NCI-H2029 treated with DMSO at 0.1 percent for 48 hours (cell line): ENCODE results near the gene SLC1A2.

Source experiments
- DNase-seq: peaks from one replicate; lab custom pipeline; 2025; lab: John Stamatoyannopoulos, UW

Gene SLC1A2

DNA sequence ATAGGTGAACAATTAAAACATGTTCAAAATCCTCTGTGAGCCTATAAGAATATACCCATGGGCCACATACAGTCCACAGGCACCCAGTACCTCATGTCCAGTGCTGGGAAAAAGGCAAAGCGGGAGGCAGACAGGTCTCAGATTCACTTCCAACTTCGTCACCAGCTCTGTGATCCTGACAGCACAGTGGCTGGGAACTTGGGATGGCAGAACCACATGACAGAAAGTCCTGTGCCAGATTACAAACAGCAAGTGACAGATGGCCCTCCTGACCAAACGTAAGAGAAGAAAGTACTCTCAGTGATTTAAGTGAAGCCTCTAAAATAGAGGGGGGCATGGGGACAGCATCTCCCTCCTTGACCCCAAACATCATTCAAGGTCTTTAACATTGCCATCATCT lies 5.8 kb downstream of the SLC1A2 start:
- no peak for DNase-seq

- DNase-seq, result no peak
Observed at GRCh38 chr11:35412285-35412684, 7.1 kb downstream of the SLC1A2 start.

GRCh38 chr11:35407041-35407440 lies 12.3 kb downstream of the SLC1A2 start:
- no peak for DNase-seq

- DNase-seq, result no peak
Observed at GRCh38 chr11:35404388-35404775, 15.0 kb downstream of the SLC1A2 start.

GRCh38 chr11:35403765-35404387 lies 15.5 kb downstream of the SLC1A2 start:
- DNase-seq, result peak; percentile 40

GRCh38 chr11:35402751-35403660 lies 16.4 kb downstream of the SLC1A2 start:
- DNase-seq, result no peak

DNA sequence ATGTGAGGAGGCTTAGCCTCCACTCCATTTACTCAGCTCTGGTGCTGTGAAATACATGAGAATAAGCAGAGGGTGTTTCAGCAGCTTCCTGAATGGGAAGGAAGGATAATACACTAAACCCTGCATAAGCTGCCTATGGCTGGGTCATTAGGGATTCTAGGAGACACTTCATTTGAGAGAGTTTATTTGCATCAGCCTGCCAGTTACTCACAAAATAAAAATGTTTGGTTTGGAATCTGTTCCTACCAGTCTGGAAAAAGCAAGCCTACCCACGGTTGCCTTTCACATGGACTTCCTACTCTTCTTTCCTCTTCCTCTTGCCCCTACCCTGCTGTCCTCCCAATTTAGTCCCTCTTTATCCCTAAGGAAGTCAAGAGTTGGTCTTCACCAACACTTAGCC lies 20.5 kb downstream of the SLC1A2 start:
- no peak for DNase-seq

DNA sequence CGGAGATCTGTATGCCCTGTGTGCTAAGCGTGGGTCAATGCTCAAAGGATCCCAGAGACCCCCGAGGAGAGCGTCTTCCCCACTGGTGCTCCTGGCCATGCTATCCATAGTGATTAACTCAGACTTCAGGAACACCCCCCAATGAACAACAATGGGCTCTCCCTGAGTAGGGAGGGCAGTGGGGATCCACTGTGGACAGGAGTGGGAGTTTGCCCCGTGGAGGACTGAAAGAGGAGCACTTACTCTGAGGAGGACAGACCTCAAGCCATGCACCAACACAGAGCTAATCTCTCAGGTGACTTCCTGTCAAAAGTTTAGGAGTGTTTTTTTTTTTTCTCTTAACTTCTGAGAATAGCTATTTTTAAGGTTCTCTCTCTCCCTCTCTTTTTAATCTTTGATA lies 24.4 kb downstream of the SLC1A2 start:
- no peak for DNase-seq

GRCh38 chr11:35393098-35393497 lies 26.3 kb downstream of the SLC1A2 start:
- DNase-seq, result no peak

DNA sequence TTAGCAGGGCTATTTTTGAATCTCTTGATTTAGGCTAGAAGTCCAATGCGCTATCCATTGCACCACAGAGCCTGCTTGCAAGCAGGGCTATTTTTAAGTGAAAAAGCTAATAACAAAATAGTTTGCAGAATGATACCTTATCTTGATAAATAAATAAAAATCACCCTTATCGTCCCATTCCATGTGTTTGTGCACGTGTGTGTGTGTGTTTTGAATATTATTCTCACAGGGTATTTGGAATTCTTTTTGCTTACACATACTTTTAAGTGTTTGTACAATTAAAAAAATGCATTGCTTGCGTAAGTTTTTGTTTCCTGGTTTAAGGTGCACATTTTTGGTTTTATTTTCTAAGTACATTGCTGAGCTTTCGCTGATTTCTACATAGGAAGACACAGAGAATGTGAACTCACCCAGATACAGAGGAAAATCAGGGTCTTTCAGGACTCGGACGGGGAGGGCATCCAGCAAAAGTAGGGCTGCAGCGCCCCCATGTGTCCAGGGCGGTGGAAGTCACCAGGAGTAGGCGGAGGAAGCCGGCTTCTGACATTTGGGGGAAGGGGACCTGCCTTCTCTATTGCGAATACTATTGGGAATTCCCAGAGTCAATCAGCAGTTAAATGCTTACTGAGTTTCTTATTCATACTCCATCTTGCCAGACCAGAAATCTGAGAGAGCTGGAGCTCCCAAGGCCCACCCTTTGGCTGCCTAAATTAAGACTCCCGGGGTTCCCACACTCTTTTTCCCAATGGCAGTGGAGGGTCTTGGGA lies 27.3 kb downstream of the SLC1A2 start:
- DNase-seq, result peak; percentile 56

DNA sequence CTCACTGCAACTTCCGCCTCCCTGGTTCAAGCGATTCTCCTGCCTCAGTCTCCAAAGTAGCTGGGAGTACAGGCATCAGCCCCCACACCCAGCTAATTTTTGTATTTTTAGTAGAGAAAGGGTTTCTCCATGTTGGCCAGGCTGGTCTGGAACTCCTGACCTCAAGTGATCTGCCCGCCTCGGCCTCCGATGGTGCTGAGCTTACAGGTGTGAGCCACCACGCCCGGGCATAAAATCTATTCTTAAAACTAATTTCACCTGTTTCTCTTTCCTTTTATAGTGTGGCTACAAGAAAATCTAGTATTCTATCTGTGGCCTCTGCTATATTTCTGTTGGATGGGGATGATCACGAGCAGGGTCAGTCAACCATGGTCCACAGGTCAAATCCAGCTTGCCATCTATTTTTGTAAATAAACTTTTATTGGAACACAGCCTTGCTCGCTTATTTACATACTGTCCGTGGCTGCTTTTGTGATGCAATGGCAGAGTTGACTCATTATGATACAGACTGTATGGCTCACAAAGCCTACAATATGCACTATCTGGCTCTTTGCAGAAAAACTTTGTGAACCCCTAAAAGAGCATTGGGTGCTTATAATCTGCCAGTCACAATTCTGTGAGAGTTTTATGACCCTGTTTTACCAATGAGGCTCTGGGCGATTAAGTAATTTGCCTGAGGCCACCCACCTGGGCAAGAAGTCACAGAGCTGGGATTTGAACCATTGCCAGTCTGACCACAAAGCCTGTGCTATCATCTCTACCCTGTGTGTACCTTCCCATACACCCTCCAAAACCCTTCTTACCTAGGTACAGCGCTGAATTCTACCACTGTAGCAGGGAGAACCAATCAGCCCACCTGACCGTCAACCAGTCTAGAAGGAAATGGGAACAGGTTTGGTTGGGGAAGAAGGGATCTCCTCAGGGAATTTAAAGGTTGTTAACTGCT lies 28.3 kb downstream of the SLC1A2 start:
- peak; percentile 62 for DNase-seq

- peak; percentile 38 for DNase-seq
Observed at GRCh38 chr11:35389897-35390465, 29.4 kb downstream of the SLC1A2 start.

DNA sequence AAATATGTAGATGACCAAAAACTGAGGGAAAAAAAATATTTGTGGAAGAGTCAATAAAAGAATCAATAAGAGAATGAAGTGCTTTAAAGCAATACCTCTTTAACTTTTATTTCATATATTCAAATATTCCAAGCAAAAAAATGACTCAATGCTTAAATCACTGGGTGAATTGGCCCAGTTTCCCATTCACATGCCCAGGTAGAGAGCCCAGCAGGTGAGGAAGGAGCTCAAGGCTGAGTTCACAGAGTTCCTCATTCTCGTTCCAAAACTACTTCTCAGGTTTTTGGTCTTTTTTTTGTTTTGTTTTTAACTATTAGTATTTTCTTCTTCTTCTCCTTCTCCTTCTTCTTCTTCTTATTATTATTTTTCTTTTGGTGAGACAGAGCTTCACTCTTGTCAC lies 30.2 kb downstream of the SLC1A2 start:
- no peak for DNase-seq

DNA sequence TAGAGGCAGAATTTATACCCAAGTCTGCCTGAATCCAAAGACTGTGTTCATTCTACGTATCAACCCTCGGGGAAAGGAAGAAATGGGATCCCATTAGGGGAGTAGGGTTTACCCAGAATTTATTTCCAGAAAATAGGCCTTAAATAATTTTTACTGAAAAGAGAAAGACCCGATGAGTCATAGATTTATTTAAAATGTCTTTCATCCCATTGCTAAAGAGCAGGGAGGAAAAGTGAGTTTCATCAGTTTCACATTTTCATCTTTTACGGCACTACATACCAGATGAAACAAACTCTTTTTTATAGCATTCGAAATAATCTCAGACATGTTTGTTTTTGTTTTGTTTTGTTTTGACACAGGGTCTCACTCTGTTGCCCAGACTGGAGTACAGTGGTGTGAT lies 31.3 kb downstream of the SLC1A2 start:
- no peak for DNase-seq

GRCh38 chr11:35387111-35387982 lies 32.0 kb downstream of the SLC1A2 start:
- no peak for DNase-seq

DNA sequence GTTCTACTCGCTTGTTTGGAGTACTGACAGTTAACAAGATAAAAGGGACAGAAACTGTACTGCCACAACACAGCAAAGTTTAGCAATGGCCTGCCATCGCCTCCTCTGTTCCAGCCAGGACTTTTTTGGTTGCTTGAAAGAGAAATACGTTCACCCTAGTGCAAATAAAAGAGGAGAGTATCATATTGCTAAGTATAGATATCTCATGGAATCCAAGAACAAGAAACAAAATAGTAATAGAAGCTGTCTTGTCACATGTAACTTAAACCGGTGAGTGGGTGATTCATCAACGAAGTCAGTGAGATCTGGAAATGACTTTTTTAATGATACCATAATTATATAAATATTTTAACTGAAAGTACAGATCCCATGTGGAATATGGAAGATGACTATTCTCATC lies 35.4 kb downstream of the SLC1A2 start:
- DNase-seq, result no peak

GRCh38 chr11:35381709-35382322 lies 37.5 kb downstream of the SLC1A2 start:
- DNase-seq, result no peak

DNA sequence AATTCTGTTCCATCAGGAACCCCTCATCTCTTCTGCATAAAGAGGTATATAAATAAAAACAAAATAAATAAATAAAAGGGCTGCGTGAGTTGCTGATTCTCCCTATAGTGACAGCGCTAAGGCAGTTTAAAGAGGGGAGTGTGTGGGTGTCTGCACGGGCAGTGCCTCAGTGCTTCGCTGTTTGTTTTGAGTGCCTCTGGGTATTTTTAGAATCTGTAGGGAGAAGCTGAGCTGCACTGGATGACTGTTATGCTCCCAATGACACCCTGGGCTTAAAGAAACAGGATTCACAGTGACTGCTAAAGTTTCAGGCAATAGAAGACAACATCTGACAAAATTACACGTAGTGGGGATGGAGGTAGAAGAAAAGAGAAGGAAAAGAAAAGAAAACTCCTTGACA lies 38.8 kb downstream of the SLC1A2 start:
- DNase-seq, result no peak

DNA sequence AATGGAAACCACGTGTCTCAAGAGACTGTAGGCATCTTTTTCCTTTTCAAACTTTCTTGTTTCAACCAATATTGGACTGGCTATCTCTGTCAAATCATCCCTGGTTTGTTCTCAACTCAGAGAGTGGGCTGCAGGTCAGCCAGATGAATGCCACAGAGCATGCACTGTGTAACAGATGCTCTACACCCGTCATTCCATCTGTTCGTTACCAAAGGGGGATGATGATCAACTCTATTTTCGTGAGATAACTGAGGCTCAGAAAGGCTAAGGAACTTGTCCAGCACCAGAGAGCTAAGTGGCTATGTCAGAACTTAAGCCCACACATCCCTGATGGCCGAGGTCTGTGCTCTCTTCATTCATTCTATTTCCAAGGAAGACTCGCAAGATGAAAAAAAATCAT lies 42.1 kb downstream of the SLC1A2 start:
- DNase-seq, result no peak

DNA sequence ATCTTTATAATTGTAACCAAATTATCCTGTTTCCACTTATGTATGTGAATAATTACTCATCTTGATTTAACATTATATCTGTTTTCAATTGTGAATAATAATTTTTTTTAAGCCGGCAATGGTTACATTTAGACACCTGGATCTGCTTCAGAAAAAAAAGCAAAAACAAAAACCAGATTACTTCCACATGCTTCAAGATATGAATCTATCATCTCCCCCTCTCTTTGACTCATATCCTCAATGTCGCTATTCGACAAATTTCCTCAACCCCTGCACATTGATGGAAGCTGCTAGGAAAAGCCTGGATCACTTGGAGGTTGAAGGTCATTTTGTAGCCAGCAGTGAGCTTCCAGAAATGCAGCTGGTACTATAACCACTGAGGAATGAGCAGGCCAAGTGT lies 42.7 kb downstream of the SLC1A2 start:
- DNase-seq, result no peak
